HEK293 (cell line): ENCODE measurements around the gene ERVK3-1.

Experiments
- CTCF ChIA-PET: fragments of 350-600 bp; formaldehyde crosslinking; extraction: SDS; loops from one replicate; lab custom pipeline; 2021; ENCODE audit warnings: antibody characterized with exemption; lab: Yijun Ruan, JAX
- POLR2A ChIA-PET: fragments of 300-600 bp; formaldehyde crosslinking; extraction: SDS; loops from one replicate; lab custom pipeline; 2020; ENCODE audit warnings: antibody characterized with exemption, inconsistent platforms; lab: Yijun Ruan, JAX
- H3K27ac ChIP-seq: fragments of 200-500 bp; sonication (Bioruptor generic); 2 replicates; pipeline ENCODE4 v1.5.1; 2014; ENCODE audit warnings: low read depth, low read length, control low read depth, inconsistent platforms; ENCODE audit errors: extremely low read depth
- H3K36me3 ChIP-seq, 2 experiments: fragments of 200-500 bp in 1 of 2; sonication (Bioruptor generic) in 1 of 2; 1 replicate in 1 of 2; 2 replicates in 1 of 2; pipeline ENCODE4 v1.5.1; 2014 to 2017; ENCODE audit warnings: inconsistent platforms in 2 of 2, low read length in 2 of 2; ENCODE audit not compliant: control insufficient read depth in 2 of 2, insufficient read depth in 1 of 2
- H3K4me1 ChIP-seq: fragments of 200-500 bp; sonication (Bioruptor generic); 2 replicates; pipeline ENCODE4 v1.5.1; 2014; ENCODE audit warnings: mild to moderate bottlenecking, low read length, inconsistent platforms; ENCODE audit not compliant: control insufficient read depth, insufficient read depth
- H3K4me3 ChIP-seq: 2 replicates; pipeline ENCODE4 v1.5.1; 2011; ENCODE audit warnings: low read depth, mild to moderate bottlenecking, control low read depth, low read length, moderate library complexity
- H3K9me3 ChIP-seq: fragments of 200-500 bp; sonication (Bioruptor generic); 2 replicates; pipeline ENCODE4 v1.5.1; 2014; ENCODE audit warnings: low read depth, low read length, inconsistent platforms; ENCODE audit not compliant: control insufficient read depth, insufficient read depth
- EGR2 ChIP-seq: fragments of 450-650 bp; formaldehyde crosslinking; IDR thresholded peaks from 2 replicates; pipeline ENCODE4 v1.5.1; 2016; ENCODE audit warnings: low read depth, missing biosample characterization, missing genetic modification characterization
- GFI1B ChIP-seq: fragments of 450-650 bp; formaldehyde crosslinking; IDR thresholded peaks from 2 replicates; pipeline ENCODE4 v1.5.1; 2016; ENCODE audit warnings: missing biosample characterization, missing genetic modification characterization
- KLF10 ChIP-seq: fragments of 450-650 bp; IDR thresholded peaks from 2 replicates; pipeline ENCODE4 v1.5.1; 2018; ENCODE audit warnings: missing biosample characterization, mild to moderate bottlenecking, missing genetic modification characterization
- SCRT1 ChIP-seq: fragments of 450-650 bp; formaldehyde crosslinking; IDR thresholded peaks from 2 replicates; pipeline ENCODE4 v1.5.1; 2016; ENCODE audit warnings: missing biosample characterization, missing genetic modification characterization, borderline replicate concordance
- SCRT2 ChIP-seq: fragments of 450-650 bp; formaldehyde crosslinking; IDR thresholded peaks from 2 replicates; pipeline ENCODE4 v1.5.1; 2016; ENCODE audit warnings: missing biosample characterization, missing genetic modification characterization
- ZNF114 ChIP-seq: fragments of 450-650 bp; formaldehyde crosslinking; IDR thresholded peaks from 2 replicates; pipeline ENCODE4 v1.5.0; 2017; ENCODE audit warnings: missing biosample characterization, missing genetic modification characterization
- ZNF121 ChIP-seq: fragments of 450-650 bp; formaldehyde crosslinking; IDR thresholded peaks from 2 replicates; pipeline ENCODE4 v1.5.1; 2016; ENCODE audit warnings: missing biosample characterization, missing genetic modification characterization
- ZNF157 ChIP-seq: fragments of 450-650 bp; formaldehyde crosslinking; IDR thresholded peaks from 2 replicates; pipeline ENCODE4 v1.5.1; 2016; ENCODE audit warnings: missing biosample characterization, missing genetic modification characterization
- ZNF223 ChIP-seq: fragments of 450-650 bp; formaldehyde crosslinking; IDR thresholded peaks from 2 replicates; pipeline ENCODE4 v1.5.1; 2016; ENCODE audit warnings: missing biosample characterization, missing genetic modification characterization
- ZNF416 ChIP-seq: fragments of 450-650 bp; formaldehyde crosslinking; IDR thresholded peaks from 2 replicates; pipeline ENCODE4 v1.5.1; 2016; ENCODE audit warnings: missing biosample characterization, missing genetic modification characterization
- ZNF433 ChIP-seq: fragments of 450-650 bp; formaldehyde crosslinking; IDR thresholded peaks from 2 replicates; pipeline ENCODE4 v1.5.1; 2016; ENCODE audit warnings: missing biosample characterization, missing genetic modification characterization, low read depth
- ZNF521 ChIP-seq: fragments of 450-650 bp; formaldehyde crosslinking; IDR thresholded peaks from 2 replicates; pipeline ENCODE4 v1.5.1; 2017; ENCODE audit warnings: missing biosample characterization, mild to moderate bottlenecking, missing genetic modification characterization
- ZNF596 ChIP-seq: fragments of 450-650 bp; IDR thresholded peaks from 2 replicates; pipeline ENCODE4 v1.5.0; 2018; ENCODE audit warnings: missing biosample characterization, mild to moderate bottlenecking, missing genetic modification characterization, moderate library complexity
- ZNF624 ChIP-seq: fragments of 450-650 bp; formaldehyde crosslinking; IDR thresholded peaks from 2 replicates; pipeline ENCODE4 v1.5.1; 2017; ENCODE audit warnings: missing biosample characterization, missing genetic modification characterization
- ZSCAN30 ChIP-seq: fragments of 450-650 bp; IDR thresholded peaks from 2 replicates; pipeline ENCODE4 v1.5.1; 2018; ENCODE audit warnings: missing biosample characterization, mild to moderate bottlenecking, missing genetic modification characterization, moderate library complexity
- TF ChIP-seq, protein P1 (sequence below): fragments of 450-650 bp; formaldehyde crosslinking; IDR thresholded peaks from 2 replicates; pipeline ENCODE4 v1.5.1; 2016; ENCODE audit warnings: missing biosample characterization, missing genetic modification characterization, borderline replicate concordance
- TF ChIP-seq, protein P2 (sequence below): fragments of 450-650 bp; formaldehyde crosslinking; IDR thresholded peaks from 2 replicates; pipeline ENCODE4 v1.5.1; 2016; ENCODE audit warnings: missing biosample characterization, missing genetic modification characterization, low read depth
- TF ChIP-seq, protein P3 (sequence below): fragments of 450-650 bp; formaldehyde crosslinking; IDR thresholded peaks from 2 replicates; pipeline ENCODE4 v1.5.1; 2016; ENCODE audit warnings: missing biosample characterization, missing genetic modification characterization

ERVK3-1 gene

DNA sequence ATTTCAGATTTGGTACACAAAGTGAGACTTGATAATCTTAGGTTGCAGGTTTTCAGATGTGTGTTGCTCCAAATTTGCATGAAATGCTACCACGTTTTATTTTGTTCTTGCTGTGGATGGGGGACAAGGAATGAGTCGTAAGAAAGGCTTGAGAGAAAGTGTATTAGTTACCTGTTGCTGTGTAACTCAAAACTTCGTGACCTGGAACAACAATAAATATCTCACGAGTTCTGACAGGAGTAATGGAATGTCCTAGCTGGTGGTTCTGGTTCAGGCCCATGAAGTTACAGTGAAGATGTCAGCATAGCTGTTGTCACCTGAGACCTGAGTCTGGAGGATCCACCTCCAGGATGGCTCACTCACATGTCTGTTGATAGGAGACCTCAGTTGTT, 25.3 kb upstream of the ERVK3-1 start:
- H3K9me3 ChIP-seq: no peaks in the 10 kb centered on the region
- peaks cover 47 to 53% of the 10 kb centered on the region in 2 experiments for H3K36me3 ChIP-seq
- POLR2A ChIA-PET: interaction anchor here (1.9 to 2.1 kb wide), 3 partner anchors 21 to 129 kb away, joined by 8 to 9 read pairs (median 9); partner anchors contain the start of genes ERVK3-1 and ZNF584
- no peaks in the 10 kb centered on the region for H3K4me1 ChIP-seq
- CTCF ChIA-PET: no interaction called here
- peak overlapping the region; percentile 87 for H3K4me3 ChIP-seq
- no peak for TF ChIP-seq ZNF521 (tag by site-specific recombination)
- TF ChIP-seq ZNF223 (tag by site-specific recombination): no peak
- TF ChIP-seq SCRT1 (tag by site-specific recombination): peak; percentile 76
- no peak for TF ChIP-seq ZNF114 (tag by site-specific recombination)
- TF ChIP-seq ZNF121 (tag by site-specific recombination): no peak
- TF ChIP-seq ZNF624 (tag by site-specific recombination): no peak
- TF ChIP-seq ZSCAN30 (tag by site-specific recombination): no peak
- TF ChIP-seq SCRT2 (tag by site-specific recombination): peak; percentile 94
- TF ChIP-seq, all 188 proteins: peak for 2
- 0 out of 2 replicates have a peak overlapping the region, but pooled peaks have one; percentile 82 for H3K27ac ChIP-seq

DNA sequence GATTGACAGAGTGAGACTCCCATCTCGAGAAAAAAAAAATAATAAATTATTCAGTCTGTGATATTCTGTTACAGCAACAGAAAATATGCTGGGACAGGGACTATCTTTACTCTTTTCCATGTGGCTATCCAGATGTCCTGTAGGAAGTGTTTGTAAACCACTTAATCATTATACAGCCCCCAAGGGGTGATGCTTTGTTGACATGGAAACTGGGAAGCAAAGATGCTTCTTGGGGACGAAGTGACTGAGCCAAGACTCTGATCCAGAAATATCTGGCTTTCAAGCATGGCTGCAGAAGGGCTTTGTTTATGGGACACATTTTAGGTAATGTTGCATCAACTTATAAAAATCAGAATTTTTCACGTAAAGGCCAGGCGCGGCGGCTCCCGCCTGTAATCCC, 21.0 kb upstream of the ERVK3-1 start:
- H3K9me3 ChIP-seq: no peaks in the 10 kb centered on the region
- CTCF ChIA-PET: no interaction called here
- peaks cover 80 to 82% of the 10 kb centered on the region in 2 experiments for H3K36me3 ChIP-seq
- no peak for TF ChIP-seq ZNF157 (tag by site-specific recombination)
- TF ChIP-seq ZNF416 (tag by site-specific recombination): no peak
- TF ChIP-seq ZNF433 (tag by site-specific recombination): no peak
- no peak for TF ChIP-seq EGR2 (tag by site-specific recombination)
- no peak for TF ChIP-seq KLF10 (tag by site-specific recombination)
- TF ChIP-seq, protein P1, sequence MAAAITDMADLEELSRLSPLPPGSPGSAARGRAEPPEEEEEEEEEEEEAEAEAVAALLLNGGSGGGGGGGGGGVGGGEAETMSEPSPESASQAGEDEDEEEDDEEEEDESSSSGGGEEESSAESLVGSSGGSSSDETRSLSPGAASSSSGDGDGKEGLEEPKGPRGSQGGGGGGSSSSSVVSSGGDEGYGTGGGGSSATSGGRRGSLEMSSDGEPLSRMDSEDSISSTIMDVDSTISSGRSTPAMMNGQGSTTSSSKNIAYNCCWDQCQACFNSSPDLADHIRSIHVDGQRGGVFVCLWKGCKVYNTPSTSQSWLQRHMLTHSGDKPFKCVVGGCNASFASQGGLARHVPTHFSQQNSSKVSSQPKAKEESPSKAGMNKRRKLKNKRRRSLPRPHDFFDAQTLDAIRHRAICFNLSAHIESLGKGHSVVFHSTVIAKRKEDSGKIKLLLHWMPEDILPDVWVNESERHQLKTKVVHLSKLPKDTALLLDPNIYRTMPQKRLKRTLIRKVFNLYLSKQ (tag by site-specific recombination): no peak
- TF ChIP-seq, protein P2, sequence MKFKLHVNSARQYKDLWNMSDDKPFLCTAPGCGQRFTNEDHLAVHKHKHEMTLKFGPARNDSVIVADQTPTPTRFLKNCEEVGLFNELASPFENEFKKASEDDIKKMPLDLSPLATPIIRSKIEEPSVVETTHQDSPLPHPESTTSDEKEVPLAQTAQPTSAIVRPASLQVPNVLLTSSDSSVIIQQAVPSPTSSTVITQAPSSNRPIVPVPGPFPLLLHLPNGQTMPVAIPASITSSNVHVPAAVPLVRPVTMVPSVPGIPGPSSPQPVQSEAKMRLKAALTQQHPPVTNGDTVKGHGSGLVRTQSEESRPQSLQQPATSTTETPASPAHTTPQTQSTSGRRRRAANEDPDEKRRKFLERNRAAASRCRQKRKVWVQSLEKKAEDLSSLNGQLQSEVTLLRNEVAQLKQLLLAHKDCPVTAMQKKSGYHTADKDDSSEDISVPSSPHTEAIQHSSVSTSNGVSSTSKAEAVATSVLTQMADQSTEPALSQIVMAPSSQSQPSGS (tag by site-specific recombination): no peak
- no peak for TF ChIP-seq GFI1B (tag by site-specific recombination)
- TF ChIP-seq, protein P3, sequence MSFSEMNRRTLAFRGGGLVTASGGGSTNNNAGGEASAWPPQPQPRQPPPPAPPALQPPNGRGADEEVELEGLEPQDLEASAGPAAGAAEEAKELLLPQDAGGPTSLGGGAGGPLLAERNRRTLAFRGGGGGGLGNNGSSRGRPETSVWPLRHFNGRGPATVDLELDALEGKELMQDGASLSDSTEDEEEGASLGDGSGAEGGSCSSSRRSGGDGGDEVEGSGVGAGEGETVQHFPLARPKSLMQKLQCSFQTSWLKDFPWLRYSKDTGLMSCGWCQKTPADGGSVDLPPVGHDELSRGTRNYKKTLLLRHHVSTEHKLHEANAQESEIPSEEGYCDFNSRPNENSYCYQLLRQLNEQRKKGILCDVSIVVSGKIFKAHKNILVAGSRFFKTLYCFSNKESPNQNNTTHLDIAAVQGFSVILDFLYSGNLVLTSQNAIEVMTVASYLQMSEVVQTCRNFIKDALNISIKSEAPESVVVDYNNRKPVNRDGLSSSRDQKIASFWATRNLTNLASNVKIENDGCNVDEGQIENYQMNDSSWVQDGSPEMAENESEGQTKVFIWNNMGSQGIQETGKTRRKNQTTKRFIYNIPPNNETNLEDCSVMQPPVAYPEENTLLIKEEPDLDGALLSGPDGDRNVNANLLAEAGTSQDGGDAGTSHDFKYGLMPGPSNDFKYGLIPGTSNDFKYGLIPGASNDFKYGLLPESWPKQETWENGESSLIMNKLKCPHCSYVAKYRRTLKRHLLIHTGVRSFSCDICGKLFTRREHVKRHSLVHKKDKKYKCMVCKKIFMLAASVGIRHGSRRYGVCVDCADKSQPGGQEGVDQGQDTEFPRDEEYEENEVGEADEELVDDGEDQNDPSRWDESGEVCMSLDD (tag by site-specific recombination): no peak
- no peak for TF ChIP-seq ZNF596
- H3K4me1 ChIP-seq: no peaks in the 10 kb centered on the region
- H3K4me3 ChIP-seq: no peak overlapping the region
- POLR2A ChIA-PET: interaction anchor here (1.5 kb wide), 1 partner anchor 236 kb away, joined by 3 read pairs; the partner anchor contains the start of gene ZBTB45
- no peak overlapping the region for H3K27ac ChIP-seq
